Panc1 (cell line): ENCODE measurements around the gene ANKRD22. TPM values are rescaled to one million over a fixed set of nuclear protein-coding genes. Genes with fewer than 3 reads are reported as not detected.

Source experiments
- ATAC-seq: fragments of 200-7000 bp; cut with Tn5 transposase; 2 replicates; pipeline ENCODE4 v1.9.1; 2020; ENCODE audit warnings: mild to moderate bottlenecking, moderate library complexity
- BruUV-seq: library from RNA; stranded (reverse); fragments of 400-500 nt; replicated peaks from 2 replicates; lab custom pipeline; 2021; lab: Mats Ljungman, UMichigan
- CTCF ChIA-PET: fragments of 300-600 bp; sonication (Branson Sonifier 250); formaldehyde crosslinking; loops from one replicate; lab custom pipeline; 2022; ENCODE audit warnings: antibody characterized with exemption; lab: Charles Lee
- POLR2A ChIA-PET: fragments of 300-600 bp; sonication (Branson Sonifier 250); formaldehyde crosslinking; loops from one replicate; lab custom pipeline; 2022; ENCODE audit warnings: antibody characterized with exemption; lab: Charles Lee
- DNase-seq: peaks from one replicate; pipeline ENCODE4 v3.0.0-alpha.2; 2010; ENCODE audit warnings: low read depth, low spot score
- H3K27ac ChIP-seq: 2 replicates; pipeline ENCODE4 v1.5.1; 2011; ENCODE audit warnings: mild to moderate bottlenecking, low read length, inconsistent platforms
- H3K27me3 ChIP-seq: fragments of 200-500 bp; sonication (Bioruptor generic); 2 replicates; pipeline ENCODE4 v1.6.0; 2014; ENCODE audit warnings: low read length, inconsistent platforms; ENCODE audit not compliant: control insufficient read depth, insufficient read depth
- H3K36me3 ChIP-seq: fragments of 200-500 bp; sonication (Bioruptor generic); 2 replicates; pipeline ENCODE4 v1.5.1; 2014; ENCODE audit warnings: inconsistent platforms, mild to moderate bottlenecking, low read length, moderate library complexity; ENCODE audit not compliant: control insufficient read depth, insufficient read depth
- H3K4me1 ChIP-seq: 2 replicates; pipeline ENCODE4 v1.5.1; 2011; ENCODE audit warnings: inconsistent platforms, mild to moderate bottlenecking, low read length, moderate library complexity; ENCODE audit not compliant: control insufficient read depth, insufficient read depth
- H3K4me3 ChIP-seq, 2 experiments: 2 replicates each; pipeline ENCODE4 v1.5.1; 2011 to 2012; ENCODE audit warnings: low read depth in 2 of 2, low read length in 2 of 2, mild to moderate bottlenecking in 2 of 2, inconsistent platforms in 1 of 2, moderate library complexity in 1 of 2
- H3K9me3 ChIP-seq: fragments of 200-500 bp; sonication (Bioruptor generic); 2 replicates; pipeline ENCODE4 v1.5.1; 2014; ENCODE audit warnings: low read depth, mild to moderate bottlenecking, inconsistent platforms, low read length, moderate library complexity; ENCODE audit not compliant: control insufficient read depth, insufficient read depth
- POLR2AphosphoS5 ChIP-seq: IDR thresholded peaks from 2 replicates; pipeline ENCODE4 v1.6.1; 2012; ENCODE audit warnings: mild to moderate bottlenecking, low read depth, low read length, moderate library complexity
- SIN3A ChIP-seq: IDR thresholded peaks from 2 replicates; pipeline ENCODE4 v1.6.1; 2012; ENCODE audit warnings: low read depth, mild to moderate bottlenecking, low read length, moderate library complexity, borderline replicate concordance; ENCODE audit not compliant: insufficient read depth
- TCF7L2 ChIP-seq: IDR thresholded peaks from 2 replicates; pipeline ENCODE4 v1.6.1; 2011; ENCODE audit warnings: mild to moderate bottlenecking, low read depth, low read length, inconsistent platforms
- in situ Hi-C: cut with HindIII; loops from 2 replicates; pipeline ENCODE4 v1.10.0; 2016; ENCODE audit warnings: low sequenced_read_pairs, low pct_unique_long_range_greater_than_20kb
- intact Hi-C: fragments of 100-400 bp; cut with micrococcal nuclease; formaldehyde crosslinking; loops from one replicate; pipeline ENCODE4 v1.10.0; 2022; ENCODE audit not compliant: unreplicated experiment
- total RNA-seq: library from RNA; stranded (reverse); gene quantifications from one replicate; pipeline ENCODE4 v1.2.1, GENCODE V29; 2021; ENCODE audit not compliant: unreplicated experiment
- TF ChIP-seq, protein P1 (sequence below): fragments of 450-650 bp; IDR thresholded peaks from 2 replicates; pipeline ENCODE4 v1.5.1; 2017; ENCODE audit warnings: mild to moderate bottlenecking
- TF ChIP-seq, protein P2 (sequence below), 2 experiments: IDR thresholded peaks; 2 replicates each; pipeline ENCODE4 v1.6.1; 2011 to 2012; ENCODE audit warnings: low read depth in 2 of 2, control low read depth in 1 of 2, low read length in 1 of 2, mild to moderate bottlenecking in 1 of 2, moderate library complexity in 1 of 2; ENCODE audit not compliant: insufficient read depth in 1 of 2

Gene ANKRD22
- total RNA-seq, 1 experiment from 2014 or later: 0.15 TPM

DNA sequence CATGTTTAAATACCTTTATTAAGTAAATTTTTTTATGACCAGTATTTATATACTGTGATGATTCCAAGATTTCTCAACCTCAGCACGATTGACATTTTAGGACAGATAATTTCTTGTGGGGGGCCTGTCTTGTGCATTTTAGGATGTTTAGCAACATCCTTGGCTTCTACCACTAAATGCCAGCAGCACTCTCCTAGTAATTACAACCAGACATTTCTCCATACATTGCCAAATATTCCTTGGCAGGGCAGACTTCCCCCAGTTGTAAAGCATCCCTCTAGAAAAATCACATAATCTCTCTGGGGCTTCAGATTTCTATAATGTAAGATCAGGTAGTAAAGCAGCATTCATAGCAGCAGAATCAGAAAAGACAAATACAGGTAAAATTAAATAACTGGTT, 56.9 kb downstream of the ANKRD22 start:
- in situ Hi-C loops: no loop called here
- DNase-seq (no peak), ATAC-seq (no peak)
- intact Hi-C loops: loop anchor here (5.0 kb wide), 1 partner anchor 107 kb away; no protein-coding TSS in a partner anchor
- H3K36me3 ChIP-seq: no peaks in the 10 kb centered on the region
- H3K9me3 ChIP-seq: no peaks in the 10 kb centered on the region
- TF ChIP-seq SIN3A (no peak), TCF7L2 (no peak), POLR2AphosphoS5 (no peak)
- TF ChIP-seq, protein P1, sequence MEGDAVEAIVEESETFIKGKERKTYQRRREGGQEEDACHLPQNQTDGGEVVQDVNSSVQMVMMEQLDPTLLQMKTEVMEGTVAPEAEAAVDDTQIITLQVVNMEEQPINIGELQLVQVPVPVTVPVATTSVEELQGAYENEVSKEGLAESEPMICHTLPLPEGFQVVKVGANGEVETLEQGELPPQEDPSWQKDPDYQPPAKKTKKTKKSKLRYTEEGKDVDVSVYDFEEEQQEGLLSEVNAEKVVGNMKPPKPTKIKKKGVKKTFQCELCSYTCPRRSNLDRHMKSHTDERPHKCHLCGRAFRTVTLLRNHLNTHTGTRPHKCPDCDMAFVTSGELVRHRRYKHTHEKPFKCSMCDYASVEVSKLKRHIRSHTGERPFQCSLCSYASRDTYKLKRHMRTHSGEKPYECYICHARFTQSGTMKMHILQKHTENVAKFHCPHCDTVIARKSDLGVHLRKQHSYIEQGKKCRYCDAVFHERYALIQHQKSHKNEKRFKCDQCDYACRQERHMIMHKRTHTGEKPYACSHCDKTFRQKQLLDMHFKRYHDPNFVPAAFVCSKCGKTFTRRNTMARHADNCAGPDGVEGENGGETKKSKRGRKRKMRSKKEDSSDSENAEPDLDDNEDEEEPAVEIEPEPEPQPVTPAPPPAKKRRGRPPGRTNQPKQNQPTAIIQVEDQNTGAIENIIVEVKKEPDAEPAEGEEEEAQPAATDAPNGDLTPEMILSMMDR: no peak
- TF ChIP-seq, protein P2, sequence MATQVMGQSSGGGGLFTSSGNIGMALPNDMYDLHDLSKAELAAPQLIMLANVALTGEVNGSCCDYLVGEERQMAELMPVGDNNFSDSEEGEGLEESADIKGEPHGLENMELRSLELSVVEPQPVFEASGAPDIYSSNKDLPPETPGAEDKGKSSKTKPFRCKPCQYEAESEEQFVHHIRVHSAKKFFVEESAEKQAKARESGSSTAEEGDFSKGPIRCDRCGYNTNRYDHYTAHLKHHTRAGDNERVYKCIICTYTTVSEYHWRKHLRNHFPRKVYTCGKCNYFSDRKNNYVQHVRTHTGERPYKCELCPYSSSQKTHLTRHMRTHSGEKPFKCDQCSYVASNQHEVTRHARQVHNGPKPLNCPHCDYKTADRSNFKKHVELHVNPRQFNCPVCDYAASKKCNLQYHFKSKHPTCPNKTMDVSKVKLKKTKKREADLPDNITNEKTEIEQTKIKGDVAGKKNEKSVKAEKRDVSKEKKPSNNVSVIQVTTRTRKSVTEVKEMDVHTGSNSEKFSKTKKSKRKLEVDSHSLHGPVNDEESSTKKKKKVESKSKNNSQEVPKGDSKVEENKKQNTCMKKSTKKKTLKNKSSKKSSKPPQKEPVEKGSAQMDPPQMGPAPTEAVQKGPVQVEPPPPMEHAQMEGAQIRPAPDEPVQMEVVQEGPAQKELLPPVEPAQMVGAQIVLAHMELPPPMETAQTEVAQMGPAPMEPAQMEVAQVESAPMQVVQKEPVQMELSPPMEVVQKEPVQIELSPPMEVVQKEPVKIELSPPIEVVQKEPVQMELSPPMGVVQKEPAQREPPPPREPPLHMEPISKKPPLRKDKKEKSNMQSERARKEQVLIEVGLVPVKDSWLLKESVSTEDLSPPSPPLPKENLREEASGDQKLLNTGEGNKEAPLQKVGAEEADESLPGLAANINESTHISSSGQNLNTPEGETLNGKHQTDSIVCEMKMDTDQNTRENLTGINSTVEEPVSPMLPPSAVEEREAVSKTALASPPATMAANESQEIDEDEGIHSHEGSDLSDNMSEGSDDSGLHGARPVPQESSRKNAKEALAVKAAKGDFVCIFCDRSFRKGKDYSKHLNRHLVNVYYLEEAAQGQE (IDR thresholded peaks at IDR 0.05; ENCODE audit: insufficient read depth in 1 of 2, low read depth in 2 of 2, low read length in 1 of 2): no peak
- POLR2A ChIA-PET: no interaction called here
- H3K4me3 ChIP-seq: no peak overlapping the region
- H3K4me1 ChIP-seq: peaks cover 4% of the 10 kb centered on the region; the same call in 1 of the 2 replicates
- H3K27ac ChIP-seq: no peak overlapping the region
- CTCF ChIA-PET: no interaction called here
- no peaks in the 10 kb centered on the region for H3K27me3 ChIP-seq
- BruUV-seq: no TSS peak

DNA sequence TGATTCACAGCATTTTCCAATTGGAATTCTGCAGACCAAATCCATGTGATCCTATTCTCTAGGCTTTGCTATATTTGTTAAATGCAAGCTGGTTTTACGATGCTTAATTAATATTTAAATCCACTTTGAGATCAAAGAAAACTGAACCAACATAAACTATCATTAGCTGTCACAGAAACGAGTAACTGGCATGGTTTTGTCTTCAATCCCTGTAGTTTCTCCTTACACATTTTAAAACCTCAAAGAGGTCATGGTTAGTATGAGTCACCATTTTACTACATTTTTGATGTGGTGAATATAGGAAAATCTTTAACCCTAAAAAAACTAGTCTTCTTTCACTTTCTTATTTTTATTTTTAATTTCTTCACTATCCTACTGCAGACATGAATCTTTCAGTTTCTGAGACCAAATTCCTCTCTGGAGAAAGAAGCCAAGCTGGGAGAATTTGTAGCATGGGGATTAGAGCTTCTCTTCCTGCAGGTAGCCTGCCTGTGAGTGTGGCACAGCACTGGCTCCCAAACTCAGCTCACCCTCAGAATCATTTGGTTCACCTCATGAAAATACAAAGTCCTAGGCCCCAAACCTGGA, 57.8 kb downstream of the ANKRD22 start:
- ATAC-seq (no peak), DNase-seq (no peak)
- intact Hi-C loops: loop anchor here (5.0 kb wide), 1 partner anchor 107 kb away; no protein-coding TSS in a partner anchor

More for the DNA sequence above, 57.8 kb downstream of the ANKRD22 start:
- H3K4me1 ChIP-seq: peaks cover 4% of the 10 kb centered on the region; the same call in 1 of the 2 replicates
- in situ Hi-C loops: no loop called here
- no peaks in the 10 kb centered on the region for H3K9me3 ChIP-seq
- POLR2A ChIA-PET: no interaction called here
- no peak overlapping the region for H3K4me3 ChIP-seq
- no TSS peak for BruUV-seq
- H3K36me3 ChIP-seq: no peaks in the 10 kb centered on the region
- no peak for TF ChIP-seq POLR2AphosphoS5
- TF ChIP-seq TCF7L2: no peak
- TF ChIP-seq, protein P2 (IDR thresholded peaks at IDR 0.05; ENCODE audit: insufficient read depth in 1 of 2, low read depth in 2 of 2, low read length in 1 of 2): no peak
- TF ChIP-seq SIN3A: no peak
- TF ChIP-seq, protein P1: no peak
- H3K27ac ChIP-seq: no peak overlapping the region
- H3K27me3 ChIP-seq: no peaks in the 10 kb centered on the region
- CTCF ChIA-PET: interaction anchor here (0.5 kb wide), 1 partner anchor 17 kb away, joined by 12 read pairs; no protein-coding TSS in a partner anchor
